Smooth muscle cell (in vitro differentiated cells): ENCODE results near the gene IPP. TPM values are rescaled to one million over a fixed set of nuclear protein-coding genes. Genes with fewer than 3 reads are reported as not detected.

ENCODE experiments used
- DNase-seq: peaks from one replicate; lab custom pipeline; 2025; ENCODE audit not compliant: unreplicated experiment; lab: John Stamatoyannopoulos, UW
- H2AFZ ChIP-seq: fragments of 200-600 bp; sonication (generic); 2 replicates; pipeline ENCODE4 v1.6.0; 2016; ENCODE audit warnings: antibody characterized with exemption, low read depth, mild to moderate bottlenecking
- H3F3A ChIP-seq: fragments of 200-600 bp; sonication (generic); 2 replicates; pipeline ENCODE4 v1.6.0; 2017; ENCODE audit warnings: antibody characterized with exemption, low read depth
- H3K27ac ChIP-seq: fragments of 200-600 bp; sonication (generic); 2 replicates; pipeline ENCODE4 v1.5.1; 2016; ENCODE audit warnings: low read depth, mild to moderate bottlenecking
- H3K27me3 ChIP-seq: fragments of 200-600 bp; sonication (generic); 2 replicates; pipeline ENCODE4 v1.6.1; 2016; ENCODE audit warnings: low read depth, mild to moderate bottlenecking
- H3K36me3 ChIP-seq: fragments of 200-600 bp; sonication (generic); 2 replicates; pipeline ENCODE4 v1.5.1; 2016; ENCODE audit warnings: low read depth
- H3K4me1 ChIP-seq: fragments of 200-600 bp; sonication (generic); 2 replicates; pipeline ENCODE4 v1.5.1; 2016; ENCODE audit warnings: low read depth
- H3K4me2 ChIP-seq: fragments of 200-600 bp; sonication (generic); 2 replicates; pipeline ENCODE4 v1.6.0; 2016; ENCODE audit warnings: mild to moderate bottlenecking
- H3K4me3 ChIP-seq: fragments of 200-600 bp; sonication (generic); 2 replicates; pipeline ENCODE4 v1.5.1; 2016; ENCODE audit warnings: mild to moderate bottlenecking
- H3K79me2 ChIP-seq: fragments of 200-600 bp; sonication (generic); 2 replicates; pipeline ENCODE4 v1.6.0; 2016; ENCODE audit warnings: low read depth, mild to moderate bottlenecking
- H3K9ac ChIP-seq: fragments of 200-600 bp; sonication (generic); 2 replicates; pipeline ENCODE4 v1.6.0; 2016; ENCODE audit warnings: low read depth
- H3K9me3 ChIP-seq: fragments of 200-600 bp; sonication (generic); replicated peaks from 2 replicates; pipeline ENCODE4 v1.5.1; 2016; ENCODE audit warnings: low read depth
- H4K20me1 ChIP-seq: fragments of 200-600 bp; sonication (generic); 2 replicates; pipeline ENCODE4 v1.6.0; 2016; ENCODE audit warnings: low read depth
- WGBS: methylation state at CpG from one replicate; pipeline ENCODE4 v1.1.7; 2016; ENCODE audit warnings: low lambda C conversion rate; 5-methylcytosine and 5-hydroxymethylcytosine counted together
- polyA plus RNA-seq: library from polyadenylated mRNA; unstranded; fragments of >200 nt; fragmentation: Nextera tagmentation; extraction: Ambion mirVana; gene quantifications from 2 replicates; pipeline ENCODE4 v1.2.1, GENCODE V29; 2016
- total RNA-seq: library from RNA; depleted of rRNA; stranded (reverse); fragments of >200 nt; gene quantifications from 2 replicates; pipeline ENCODE4 v1.2.3, GENCODE V29; 2014
- TF ChIP-seq, protein P1 (sequence below): fragments of 200-600 bp; sonication (generic); IDR thresholded peaks from 2 replicates; pipeline ENCODE4 v1.5.1; 2017; ENCODE audit warnings: borderline replicate concordance, mild to moderate bottlenecking, antibody characterized with exemption; ENCODE audit not compliant: insufficient read depth, poor library complexity, severe bottlenecking

IPP gene
- total and polyA plus RNA-seq, 2 experiments from 2014 or later = 9.9 to 14.8 TPM

DNA sequence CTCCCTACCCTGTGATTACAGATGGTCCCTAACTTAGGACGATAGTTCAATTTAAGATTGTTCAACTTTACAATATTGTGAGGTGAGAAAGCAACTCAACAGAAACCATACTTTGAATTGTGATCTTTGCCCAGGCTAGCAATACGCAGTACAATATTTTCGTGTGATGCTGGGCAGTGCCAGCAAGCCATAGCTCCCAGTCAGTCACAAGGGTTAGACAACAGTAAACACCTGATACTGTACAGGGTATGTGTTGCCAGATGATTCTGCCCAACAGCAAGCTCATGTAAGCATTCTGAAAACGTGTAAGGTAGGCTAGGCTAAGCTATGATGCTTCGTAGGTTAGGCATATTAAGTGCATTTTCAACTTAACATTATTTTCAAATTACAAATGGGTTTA, 76.0 kb downstream of the IPP start:
- Histone ChIP-seq H4K20me1 (peaks cover 99% of the 10 kb centered on the region), H3K27me3 (no peaks in the 10 kb centered on the region), H3K36me3 (no peaks in the 10 kb centered on the region), H3K4me1 (peaks cover 9% of the 10 kb centered on the region), H3K27ac (peak overlapping the region; percentile 22), H3K9me3 (no peaks in the 10 kb centered on the region), H3K79me2 (peaks cover 99% of the 10 kb centered on the region), H3K4me3 (no peak overlapping the region), H3K9ac (no peak overlapping the region), H3K4me2 (no peak overlapping the region), H3F3A (no peaks in the 10 kb centered on the region), H2AFZ (no peak overlapping the region)
- TF ChIP-seq, protein P1, sequence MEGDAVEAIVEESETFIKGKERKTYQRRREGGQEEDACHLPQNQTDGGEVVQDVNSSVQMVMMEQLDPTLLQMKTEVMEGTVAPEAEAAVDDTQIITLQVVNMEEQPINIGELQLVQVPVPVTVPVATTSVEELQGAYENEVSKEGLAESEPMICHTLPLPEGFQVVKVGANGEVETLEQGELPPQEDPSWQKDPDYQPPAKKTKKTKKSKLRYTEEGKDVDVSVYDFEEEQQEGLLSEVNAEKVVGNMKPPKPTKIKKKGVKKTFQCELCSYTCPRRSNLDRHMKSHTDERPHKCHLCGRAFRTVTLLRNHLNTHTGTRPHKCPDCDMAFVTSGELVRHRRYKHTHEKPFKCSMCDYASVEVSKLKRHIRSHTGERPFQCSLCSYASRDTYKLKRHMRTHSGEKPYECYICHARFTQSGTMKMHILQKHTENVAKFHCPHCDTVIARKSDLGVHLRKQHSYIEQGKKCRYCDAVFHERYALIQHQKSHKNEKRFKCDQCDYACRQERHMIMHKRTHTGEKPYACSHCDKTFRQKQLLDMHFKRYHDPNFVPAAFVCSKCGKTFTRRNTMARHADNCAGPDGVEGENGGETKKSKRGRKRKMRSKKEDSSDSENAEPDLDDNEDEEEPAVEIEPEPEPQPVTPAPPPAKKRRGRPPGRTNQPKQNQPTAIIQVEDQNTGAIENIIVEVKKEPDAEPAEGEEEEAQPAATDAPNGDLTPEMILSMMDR = no peak
- DNase-seq = no peak
- WGBS = 90% methylated on average over 5 of the region's 5 CpGs

GRCh38 chr1:45673956-45674355, 76.5 kb downstream of the IPP start:
- WGBS = 93% methylated on average over 4 of the region's 4 CpGs
- H2AFZ ChIP-seq = no peak overlapping the region
- no peaks in the 10 kb centered on the region for H3K36me3 ChIP-seq
- H3K4me3 ChIP-seq = no peak overlapping the region
- H3K27ac ChIP-seq = peak overlapping the region; percentile 23
- TF ChIP-seq, protein P1 = no peak
- peaks cover 99% of the 10 kb centered on the region for H3K79me2 ChIP-seq
- H3F3A ChIP-seq = no peaks in the 10 kb centered on the region
- H4K20me1 ChIP-seq = peaks cover 99% of the 10 kb centered on the region
- peaks cover 4% of the 10 kb centered on the region for H3K4me1 ChIP-seq
- H3K27me3 ChIP-seq = no peaks in the 10 kb centered on the region
- H3K9me3 ChIP-seq = no peaks in the 10 kb centered on the region
- DNase-seq = no peak
- H3K4me2 ChIP-seq = no peak overlapping the region
- H3K9ac ChIP-seq = no peak overlapping the region

- TF ChIP-seq, protein P1 = no peak
- no peak overlapping the region for H3K4me2 ChIP-seq
- no peaks in the 10 kb centered on the region for H3K36me3 ChIP-seq
- no peaks in the 10 kb centered on the region for H3K4me1 ChIP-seq
- H3K9me3 ChIP-seq = no peaks in the 10 kb centered on the region
- H2AFZ ChIP-seq = no peak overlapping the region
- H3K79me2 ChIP-seq = peaks cover 98% of the 10 kb centered on the region
- no peaks in the 10 kb centered on the region for H3K27me3 ChIP-seq
- no peak overlapping the region for H3K9ac ChIP-seq
- H3K27ac ChIP-seq = peak overlapping the region; percentile 0
- 93% methylated on average over 6 of the region's 6 CpGs for WGBS
- no peak for DNase-seq
- H3F3A ChIP-seq = no peaks in the 10 kb centered on the region
- H3K4me3 ChIP-seq = no peak overlapping the region
- H4K20me1 ChIP-seq = peaks cover 99% of the 10 kb centered on the region
Observed at GRCh38 chr1:45669859-45670655, 80.4 kb downstream of the IPP start.

DNA sequence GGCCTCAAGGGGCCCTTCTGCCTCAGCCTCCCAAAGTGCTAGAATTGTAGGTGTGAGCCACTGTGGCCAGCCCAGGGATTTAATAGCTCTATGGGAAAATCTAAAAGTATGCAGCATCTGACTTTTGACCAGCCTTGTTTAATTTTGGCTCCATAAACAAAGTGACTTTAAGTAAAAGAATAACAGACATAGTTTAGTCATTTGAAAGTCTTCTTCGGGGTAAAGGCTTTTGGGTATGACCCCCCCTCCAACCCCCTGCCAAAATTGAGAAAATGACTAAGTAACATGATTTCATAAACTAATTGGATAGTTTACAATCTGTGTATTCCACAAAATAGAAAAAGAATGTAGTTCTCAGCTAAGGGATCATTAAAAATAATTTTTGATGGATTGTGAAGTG, 81.1 kb downstream of the IPP start:
- WGBS = 70% methylated on average over 1 of the region's 1 CpG
- peaks cover 99% of the 10 kb centered on the region for H4K20me1 ChIP-seq
- TF ChIP-seq, protein P1 = no peak

More for the DNA sequence above, 81.1 kb downstream of the IPP start:
- H3K9ac ChIP-seq = no peak overlapping the region
- no peak for DNase-seq
- H3K4me2 ChIP-seq = no peak overlapping the region
- no peaks in the 10 kb centered on the region for H3K36me3 ChIP-seq
- H3K4me3 ChIP-seq = no peak overlapping the region
- H2AFZ ChIP-seq = no peak overlapping the region
- H3K9me3 ChIP-seq = no peaks in the 10 kb centered on the region
- no peaks in the 10 kb centered on the region for H3K4me1 ChIP-seq
- H3K27me3 ChIP-seq = no peaks in the 10 kb centered on the region
- H3K27ac ChIP-seq = no peak overlapping the region
- no peaks in the 10 kb centered on the region for H3F3A ChIP-seq
- H3K79me2 ChIP-seq = peaks cover 98% of the 10 kb centered on the region
